HEK293T (cell line): ENCODE results near the gene MAST3.

ENCODE experiments used
- ARNT ChIP-seq: fragments of 450-650 bp; IDR thresholded peaks from 2 replicates; pipeline ENCODE4 v1.6.1; 2017; ENCODE audit warnings: mild to moderate bottlenecking
- FOXA1 ChIP-seq: fragments of 450-650 bp; IDR thresholded peaks from 2 replicates; pipeline ENCODE4 v1.6.1; 2016; ENCODE audit warnings: mild to moderate bottlenecking
- FOXK2 ChIP-seq: fragments of 450-650 bp; IDR thresholded peaks from 2 replicates; pipeline ENCODE4 v1.6.1; 2016; ENCODE audit warnings: mild to moderate bottlenecking
- HDGF ChIP-seq: fragments of 450-650 bp; IDR thresholded peaks from 2 replicates; pipeline ENCODE4 v1.6.1; 2017; ENCODE audit warnings: antibody characterized with exemption, borderline replicate concordance
- L3MBTL2 ChIP-seq: fragments of 450-650 bp; conservative IDR thresholded peaks from 2 replicates; pipeline ENCODE4 v1.6.1; 2016; ENCODE audit warnings: mild to moderate bottlenecking
- SP1 ChIP-seq: fragments of 450-650 bp; IDR thresholded peaks from 2 replicates; pipeline ENCODE4 v1.6.1; 2017
- SUZ12 ChIP-seq: fragments of 450-650 bp; IDR thresholded peaks from 2 replicates; pipeline ENCODE4 v1.6.1; 2016; ENCODE audit warnings: mild to moderate bottlenecking
- TARDBP ChIP-seq: fragments of 450-650 bp; IDR thresholded peaks from 2 replicates; pipeline ENCODE4 v1.6.1; 2016

DNA sequence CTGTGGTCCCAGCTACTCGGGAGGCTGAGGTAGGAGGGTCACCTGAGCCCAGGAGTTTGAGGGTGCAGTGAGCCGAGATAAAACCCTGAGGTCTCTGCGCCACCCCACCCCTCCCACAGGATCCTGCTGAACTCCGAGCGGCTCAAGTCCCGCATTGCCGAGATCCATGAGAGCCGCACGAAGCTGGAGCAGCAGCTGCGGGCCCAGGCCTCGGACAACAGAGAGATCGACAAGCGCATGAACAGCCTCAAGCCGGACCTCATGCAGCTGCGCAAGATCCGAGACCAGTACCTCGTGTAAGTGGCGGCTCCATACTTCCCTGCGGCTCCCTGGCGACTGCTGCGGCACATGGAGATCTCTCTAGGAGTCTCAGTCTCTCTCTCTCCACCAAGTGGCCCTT lies 69.4 kb downstream of the MAST3 start:
- no peak for TF ChIP-seq FOXK2
- no peak for TF ChIP-seq HDGF
- TF ChIP-seq ARNT: no peak
- TF ChIP-seq TARDBP: no peak
- TF ChIP-seq SP1: no peak
- TF ChIP-seq SUZ12: no peak
- TF ChIP-seq FOXA1: no peak
- TF ChIP-seq L3MBTL2: no peak
